ENCODE measurements around the gene CNFN. TPM values are rescaled to one million over a fixed set of nuclear protein-coding genes. Genes with fewer than 3 reads are reported as not detected.
"Not testable (repeated sequence)": the region's sequence is repeated elsewhere in the genome, so short reads cannot be mapped to it uniquely, and the experiment has no call there.

CNFN gene
- total RNA-seq, 1 donor from 2014 or later: not detected

DNA sequence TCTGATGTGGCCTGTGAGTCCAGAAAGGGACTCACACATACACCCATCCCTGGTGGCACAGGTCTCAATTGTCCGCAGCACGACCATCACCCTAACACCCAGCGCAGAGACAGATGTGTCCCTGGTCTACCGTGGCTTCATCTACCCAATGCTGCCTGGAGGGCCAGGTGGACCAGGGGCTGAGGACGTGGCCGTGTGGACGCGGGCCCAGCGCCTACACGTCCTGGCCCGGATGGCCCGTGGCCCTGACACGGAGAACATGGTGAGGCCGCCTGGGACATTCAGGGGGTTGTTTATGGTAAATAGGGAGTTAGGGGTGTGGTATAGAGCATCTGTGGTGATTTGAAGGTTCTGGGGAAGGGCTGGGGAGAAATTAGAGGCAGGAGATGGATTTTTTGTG is 41.9 kb downstream of the CNFN start:
- no peak for DNase-seq

DNA sequence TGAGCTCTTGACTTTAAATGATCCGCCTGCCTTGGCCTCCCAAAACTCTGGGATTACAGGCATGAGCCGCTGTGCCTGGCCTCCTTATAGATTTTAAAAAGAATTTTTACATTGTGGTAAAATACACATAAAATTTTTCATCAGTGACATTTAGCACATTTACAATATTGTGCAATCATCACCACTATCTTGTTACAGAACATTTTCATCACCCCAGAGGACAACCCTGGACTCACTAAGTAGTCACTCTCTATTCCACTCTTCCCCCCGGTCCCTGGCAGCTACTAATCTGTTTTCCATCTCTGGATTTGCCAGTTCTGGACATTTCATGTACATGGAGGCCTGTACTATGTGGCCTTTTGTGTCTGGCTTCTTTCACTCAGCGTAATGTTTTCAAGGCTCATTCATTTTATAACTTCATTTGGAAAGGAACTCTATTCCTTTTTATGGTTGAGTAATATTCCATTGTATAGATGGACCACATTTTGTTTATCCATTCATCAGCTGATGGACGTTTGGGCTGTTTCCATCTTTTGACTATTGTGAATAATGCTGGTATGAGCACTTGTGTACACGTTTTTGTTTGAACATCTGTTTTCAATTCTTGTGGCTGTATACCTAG is 44.8 kb downstream of the CNFN start:
- no peak for DNase-seq

DNA sequence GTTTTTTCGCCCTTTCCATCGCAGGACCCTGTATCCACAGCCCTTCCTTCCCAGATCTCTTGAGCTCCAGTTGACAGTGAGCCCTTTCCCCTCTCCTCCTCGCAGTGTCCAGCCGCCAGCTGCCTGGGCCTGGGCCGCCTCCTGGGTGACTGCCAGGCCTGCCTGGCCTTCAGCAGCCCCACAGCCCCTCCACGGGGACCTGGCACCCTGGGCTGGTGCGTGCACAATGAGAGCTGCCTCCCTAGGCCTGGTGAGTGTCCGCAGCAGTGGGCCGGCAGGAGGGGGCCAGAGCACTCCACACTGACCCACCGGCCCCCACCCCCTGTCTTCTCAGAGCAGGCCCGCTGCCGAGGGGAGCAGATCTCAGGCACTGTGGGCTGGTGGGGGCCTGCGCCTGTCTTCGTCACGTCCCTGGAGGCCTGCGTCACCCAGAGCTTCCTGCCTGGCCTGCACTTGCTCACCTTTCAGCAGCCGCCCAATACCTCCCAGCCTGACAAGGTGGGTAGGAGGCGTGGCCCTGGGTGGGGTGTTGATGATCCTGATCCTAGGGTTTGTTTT is 45.7 kb downstream of the CNFN start:
- DNase-seq: no peak

DNA sequence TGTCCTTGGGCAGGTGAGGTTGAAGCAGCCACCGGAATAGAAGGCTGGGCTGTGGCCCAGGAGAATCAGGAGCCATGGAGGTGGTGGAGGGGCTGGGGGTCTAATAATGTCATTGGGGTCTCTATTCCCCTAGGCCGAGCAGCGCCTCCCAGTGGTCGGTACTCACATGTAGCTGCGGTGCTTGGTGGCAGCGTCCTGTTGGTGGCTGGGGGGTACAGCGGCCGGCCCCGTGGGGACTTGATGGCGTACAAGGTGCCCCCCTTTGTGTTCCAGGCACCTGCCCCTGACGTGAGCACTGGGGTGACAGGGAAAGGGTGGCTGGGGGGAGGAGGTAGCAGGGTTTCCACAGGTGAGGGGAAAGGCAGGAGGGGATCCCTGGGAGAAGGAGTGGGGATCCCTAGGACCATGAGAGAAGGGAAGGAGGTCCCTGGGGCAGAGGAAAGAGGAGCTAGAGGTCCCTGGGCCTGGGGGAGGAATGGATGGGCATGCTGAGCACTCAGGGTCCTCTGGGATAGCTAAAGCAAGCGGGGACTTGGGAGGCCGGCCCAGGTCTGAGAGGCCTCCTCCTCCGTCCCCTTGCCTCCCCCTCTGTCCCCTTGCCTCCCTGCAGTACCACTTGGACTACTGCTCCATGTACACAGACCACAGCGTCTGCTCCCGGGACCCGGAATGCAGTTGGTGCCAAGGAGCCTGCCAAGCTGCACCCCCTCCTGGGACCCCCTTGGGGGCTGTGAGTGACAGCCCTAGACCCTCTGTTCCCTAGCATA is 46.6 kb downstream of the CNFN start:
- peak; percentile 10 for DNase-seq

DNA sequence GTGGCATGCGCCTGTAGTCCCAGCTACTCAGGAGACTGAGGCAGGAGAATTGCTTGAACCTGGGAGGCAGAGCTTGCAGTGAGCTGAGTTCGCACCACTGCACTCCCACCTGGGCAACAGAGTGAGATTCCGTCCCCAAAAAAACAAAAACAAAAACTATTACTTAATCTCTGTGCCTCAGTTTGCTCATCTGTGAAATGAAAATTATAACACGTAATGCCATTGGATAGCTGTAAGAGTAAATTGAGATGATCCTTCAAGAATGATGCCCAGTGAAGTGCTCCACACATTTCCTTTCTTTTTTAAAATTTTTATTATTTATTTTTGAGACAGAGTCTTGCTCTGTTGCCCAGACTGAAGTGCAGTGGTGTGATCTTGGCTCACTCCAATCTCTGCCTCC is 50.2 kb downstream of the CNFN start:
- not testable (repeated sequence) for DNase-seq

DNA sequence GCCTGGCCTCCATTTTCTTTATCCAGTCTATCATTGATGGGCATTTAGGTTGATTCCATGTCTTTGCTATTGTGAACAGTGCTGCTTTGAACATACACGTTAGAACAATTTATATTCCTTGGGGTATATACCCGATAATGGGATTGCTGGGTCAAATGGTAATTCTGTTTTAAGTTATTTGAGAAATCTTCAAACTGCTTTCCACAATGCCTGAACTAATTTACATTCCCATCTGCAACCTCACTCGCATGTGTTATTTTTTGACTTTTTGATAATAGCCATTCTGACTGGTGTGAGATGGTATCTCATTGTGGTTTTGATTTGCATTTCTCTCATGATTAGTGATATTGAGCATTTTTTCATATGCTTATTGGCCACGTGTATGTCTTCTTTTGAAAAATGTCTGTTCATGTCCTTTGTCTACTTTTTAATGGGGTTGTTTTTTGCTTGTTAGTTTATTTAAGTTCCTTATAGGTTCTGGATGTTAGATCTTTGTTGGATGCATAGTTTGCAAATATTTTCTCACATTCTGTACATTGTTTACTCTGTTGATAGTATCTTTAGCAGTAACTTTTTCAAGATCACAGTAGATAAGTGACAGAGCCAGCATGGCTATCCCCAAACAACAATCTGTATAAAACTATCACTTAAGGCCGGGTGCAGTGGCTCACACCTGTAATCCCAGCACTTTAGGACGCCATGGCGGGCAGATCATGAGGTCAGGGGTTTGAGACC is 50.8 kb downstream of the CNFN start:
- DNase-seq: not testable (repeated sequence)

Other genes starting within 250 kb of the CNFN start
- 27.3 and 29.4 TPM in 2 replicates for gene DEDD2, start 172.6 kb downstream of the CNFN start, total RNA-seq
- gene ZNF526, start 170.0 kb downstream of the CNFN start, total RNA-seq: 8.7 and 9.3 TPM in 2 replicates
- 16.7 and 28.0 TPM in 2 replicates for gene GSK3A, start 147.7 kb downstream of the CNFN start, total RNA-seq
- gene ERF, start 135.2 kb downstream of the CNFN start, total RNA-seq: 32.7 and 42.4 TPM in 2 replicates
- gene CIC, start 121.0 kb downstream of the CNFN start, total RNA-seq: 20.6 and 39.7 TPM in 2 replicates
- gene PRR19, start 88.2 kb downstream of the CNFN start, total RNA-seq: 0.84 and 1.2 TPM in 2 replicates
- gene PAFAH1B3, start 87.7 kb downstream of the CNFN start, total RNA-seq: 38.5 and 40.2 TPM in 2 replicates
- gene TMEM145, start 77.0 kb downstream of the CNFN start, total RNA-seq: 0.09 TPM in 1 of 2 replicates, not detected in the other
- gene MEGF8, start 64.7 kb downstream of the CNFN start, total RNA-seq: 43.1 and 60.8 TPM in 2 replicates
- gene LIPE, start 37.1 kb upstream of the CNFN start, total RNA-seq: 10.8 and 12.1 TPM in 2 replicates
- not detected in 2 replicates for gene CXCL17, start 52.6 kb upstream of the CNFN start, total RNA-seq
- 24.5 and 27.5 TPM in 2 replicates for gene CEACAM1, start 138.2 kb upstream of the CNFN start, total RNA-seq
- not detected in 2 replicates for gene CEACAM8, start 204.6 kb upstream of the CNFN start, total RNA-seq